Parathyroid adenoma (tissue), 2 donors: ENCODE data around the gene MLLT3.

Source experiments
- H2AFZ ChIP-seq: fragments of 300-600 bp; sonication (generic); one replicate; pipeline ENCODE4 v1.7.0; 2017; ENCODE audit warnings: antibody characterized with exemption, mild to moderate bottlenecking
- H3K27ac ChIP-seq: fragments of 300-600 bp; sonication (generic); one replicate; pipeline ENCODE4 v1.7.0; 2017
- H3K27me3 ChIP-seq: fragments of 300-600 bp; sonication (generic); one replicate; pipeline ENCODE4 v1.7.0; 2017; ENCODE audit warnings: low read length; ENCODE audit not compliant: control insufficient read depth, insufficient read depth
- H3K36me3 ChIP-seq: fragments of 300-600 bp; sonication (generic); one replicate; pipeline ENCODE4 v1.7.0; 2017; ENCODE audit warnings: low read length; ENCODE audit not compliant: control insufficient read depth, insufficient read depth
- H3K4me1 ChIP-seq: fragments of 300-600 bp; sonication (generic); one replicate; pipeline ENCODE4 v1.7.0; 2017; ENCODE audit warnings: control low read depth
- H3K4me2 ChIP-seq: fragments of 300-600 bp; sonication (generic); one replicate; pipeline ENCODE4 v1.7.0; 2017; ENCODE audit warnings: low read length
- H3K4me3 ChIP-seq: fragments of 300-600 bp; sonication (generic); one replicate; pipeline ENCODE4 v1.7.0; 2017; ENCODE audit warnings: low read depth, low read length
- H3K79me2 ChIP-seq: fragments of 300-600 bp; sonication (generic); one replicate; pipeline ENCODE4 v1.7.0; 2017; ENCODE audit warnings: control low read depth
- H3K9ac ChIP-seq: fragments of 300-600 bp; sonication (generic); one replicate; pipeline ENCODE4 v1.7.0; 2017; ENCODE audit warnings: mild to moderate bottlenecking
- H3K9me3 ChIP-seq: fragments of 300-600 bp; sonication (generic); one replicate; pipeline ENCODE4 v1.7.0; 2017; ENCODE audit warnings: low read length; ENCODE audit not compliant: control insufficient read depth
- TF ChIP-seq, protein P1 (sequence below): fragments of 300-600 bp; sonication (generic); IDR thresholded peaks from one replicate; pipeline ENCODE4 v1.7.0; 2017; ENCODE audit warnings: antibody characterized with exemption, mild to moderate bottlenecking
- donor health status: primary hyperparathyroidism.

Gene MLLT3

DNA sequence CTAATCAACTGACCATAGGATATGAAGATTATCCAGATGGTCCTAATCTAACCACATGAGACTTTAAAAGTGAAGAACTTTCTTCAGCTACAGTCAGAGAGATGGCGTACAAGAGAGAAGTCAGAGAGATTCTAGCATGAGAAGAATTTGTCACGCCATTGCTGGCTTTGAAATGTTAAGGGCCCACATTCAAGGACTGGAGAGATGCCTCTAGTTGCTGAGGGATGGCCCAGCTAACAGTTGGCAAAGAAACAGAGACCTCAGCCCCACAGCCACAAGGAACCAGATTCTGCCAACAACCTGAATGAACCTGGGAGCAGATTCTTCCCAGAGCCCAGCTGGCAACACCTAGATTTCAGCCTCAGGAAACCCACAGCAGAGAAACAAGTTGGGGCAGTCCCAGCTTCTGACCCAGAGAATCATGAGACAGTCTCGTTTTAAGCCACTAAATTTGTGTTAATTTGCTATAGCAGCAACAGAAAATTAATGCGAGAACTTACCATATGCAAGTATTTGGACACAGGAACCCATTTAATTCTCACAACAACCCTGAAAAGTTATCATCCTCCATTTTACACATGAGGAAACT, 132.0 kb downstream of the MLLT3 start:
- H3K4me3 ChIP-seq, result no peak overlapping the region
- no peak overlapping the region for H3K9ac ChIP-seq
- H3K4me2 ChIP-seq, result no peak overlapping the region
- TF ChIP-seq, protein P1, sequence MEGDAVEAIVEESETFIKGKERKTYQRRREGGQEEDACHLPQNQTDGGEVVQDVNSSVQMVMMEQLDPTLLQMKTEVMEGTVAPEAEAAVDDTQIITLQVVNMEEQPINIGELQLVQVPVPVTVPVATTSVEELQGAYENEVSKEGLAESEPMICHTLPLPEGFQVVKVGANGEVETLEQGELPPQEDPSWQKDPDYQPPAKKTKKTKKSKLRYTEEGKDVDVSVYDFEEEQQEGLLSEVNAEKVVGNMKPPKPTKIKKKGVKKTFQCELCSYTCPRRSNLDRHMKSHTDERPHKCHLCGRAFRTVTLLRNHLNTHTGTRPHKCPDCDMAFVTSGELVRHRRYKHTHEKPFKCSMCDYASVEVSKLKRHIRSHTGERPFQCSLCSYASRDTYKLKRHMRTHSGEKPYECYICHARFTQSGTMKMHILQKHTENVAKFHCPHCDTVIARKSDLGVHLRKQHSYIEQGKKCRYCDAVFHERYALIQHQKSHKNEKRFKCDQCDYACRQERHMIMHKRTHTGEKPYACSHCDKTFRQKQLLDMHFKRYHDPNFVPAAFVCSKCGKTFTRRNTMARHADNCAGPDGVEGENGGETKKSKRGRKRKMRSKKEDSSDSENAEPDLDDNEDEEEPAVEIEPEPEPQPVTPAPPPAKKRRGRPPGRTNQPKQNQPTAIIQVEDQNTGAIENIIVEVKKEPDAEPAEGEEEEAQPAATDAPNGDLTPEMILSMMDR, result no peak
- no peaks in the 10 kb centered on the region for H3K27me3 ChIP-seq
- H2AFZ ChIP-seq, result no peak overlapping the region
- H3K79me2 ChIP-seq, result peaks cover 2% of the 10 kb centered on the region
- no peak overlapping the region for H3K27ac ChIP-seq
- H3K9me3 ChIP-seq, result no peaks in the 10 kb centered on the region
- H3K36me3 ChIP-seq, result no peaks in the 10 kb centered on the region
- H3K4me1 ChIP-seq, result no peaks in the 10 kb centered on the region

DNA sequence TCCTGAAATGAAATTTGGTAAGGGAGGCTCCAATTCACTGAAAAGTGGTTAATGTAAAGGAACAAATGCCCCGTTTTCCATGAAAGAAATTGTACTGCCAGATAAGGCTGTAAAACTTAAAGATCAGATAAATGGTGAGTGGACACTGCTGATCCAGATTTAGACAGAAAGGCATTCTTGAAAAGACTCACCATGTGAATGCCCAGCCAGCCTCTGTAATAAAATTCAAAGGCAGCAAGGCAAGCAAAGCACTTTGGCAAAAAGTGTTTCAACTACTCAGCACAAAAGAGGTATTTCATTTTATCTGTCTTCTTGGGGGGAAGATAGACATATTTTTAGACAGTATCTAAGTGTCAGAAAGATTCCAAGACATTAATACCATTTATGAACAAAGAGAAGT, 133.6 kb downstream of the MLLT3 start:
- Histone ChIP-seq H3K36me3 (no peaks in the 10 kb centered on the region), H3K4me3 (no peak overlapping the region), H3K9me3 (no peaks in the 10 kb centered on the region), H2AFZ (no peak overlapping the region), H3K79me2 (peaks cover 2% of the 10 kb centered on the region), H3K27me3 (no peaks in the 10 kb centered on the region), H3K27ac (no peak overlapping the region), H3K4me2 (no peak overlapping the region), H3K9ac (no peak overlapping the region), H3K4me1 (no peaks in the 10 kb centered on the region)
- TF ChIP-seq, protein P1, result no peak

DNA sequence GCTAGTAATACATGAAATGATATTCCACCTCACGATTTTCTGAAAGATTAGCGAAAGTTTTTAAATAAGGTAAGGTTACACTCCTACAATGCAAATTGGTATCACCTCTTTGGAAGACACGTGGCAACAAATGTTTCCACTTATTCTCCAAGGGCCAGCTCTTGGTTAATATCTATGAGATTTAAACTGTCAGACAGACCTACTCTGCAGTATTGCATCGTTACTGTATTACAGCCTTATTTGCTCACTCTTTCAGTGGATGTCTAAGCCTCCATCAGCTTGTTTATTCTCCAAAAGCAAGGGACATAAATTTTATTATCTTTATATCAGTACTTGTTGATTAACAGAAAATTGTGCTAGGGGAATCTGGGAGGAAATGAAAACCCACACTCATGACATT, 135.7 kb downstream of the MLLT3 start:
- Histone ChIP-seq H3K27me3 (no peaks in the 10 kb centered on the region), H3K4me3 (no peak overlapping the region), H3K79me2 (peaks cover 2% of the 10 kb centered on the region), H3K27ac (no peak overlapping the region), H3K4me1 (no peaks in the 10 kb centered on the region), H3K36me3 (no peaks in the 10 kb centered on the region), H2AFZ (no peak overlapping the region), H3K9me3 (no peaks in the 10 kb centered on the region), H3K4me2 (no peak overlapping the region), H3K9ac (no peak overlapping the region)
- TF ChIP-seq, protein P1, result no peak

DNA sequence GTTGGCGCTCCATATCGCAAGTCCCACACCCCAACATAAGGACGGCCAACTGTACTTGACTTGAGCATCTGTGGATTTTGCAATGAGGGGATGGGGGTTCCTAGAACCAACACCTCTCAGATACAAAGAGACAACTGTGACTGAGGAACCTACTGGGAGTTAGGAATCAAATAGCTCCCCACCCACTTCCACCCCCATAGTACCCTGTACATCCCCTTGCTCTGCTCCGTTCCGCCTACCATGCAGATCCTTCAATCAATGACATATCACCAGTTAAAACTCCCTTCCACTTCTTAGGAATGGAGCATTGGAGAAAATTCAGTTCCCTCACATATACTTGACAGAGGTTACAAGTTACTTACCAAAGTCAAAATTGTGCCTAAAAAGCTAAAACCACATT, 140.9 kb downstream of the MLLT3 start:
- no peaks in the 10 kb centered on the region for H3K9me3 ChIP-seq
- H3K4me3 ChIP-seq, result no peak overlapping the region
- no peaks in the 10 kb centered on the region for H3K79me2 ChIP-seq
- no peaks in the 10 kb centered on the region for H3K4me1 ChIP-seq
- H3K9ac ChIP-seq, result no peak overlapping the region
- TF ChIP-seq, protein P1, result no peak
- no peak overlapping the region for H3K4me2 ChIP-seq
- H2AFZ ChIP-seq, result no peak overlapping the region
- no peaks in the 10 kb centered on the region for H3K36me3 ChIP-seq
- H3K27me3 ChIP-seq, result no peaks in the 10 kb centered on the region
- H3K27ac ChIP-seq, result no peak overlapping the region

DNA sequence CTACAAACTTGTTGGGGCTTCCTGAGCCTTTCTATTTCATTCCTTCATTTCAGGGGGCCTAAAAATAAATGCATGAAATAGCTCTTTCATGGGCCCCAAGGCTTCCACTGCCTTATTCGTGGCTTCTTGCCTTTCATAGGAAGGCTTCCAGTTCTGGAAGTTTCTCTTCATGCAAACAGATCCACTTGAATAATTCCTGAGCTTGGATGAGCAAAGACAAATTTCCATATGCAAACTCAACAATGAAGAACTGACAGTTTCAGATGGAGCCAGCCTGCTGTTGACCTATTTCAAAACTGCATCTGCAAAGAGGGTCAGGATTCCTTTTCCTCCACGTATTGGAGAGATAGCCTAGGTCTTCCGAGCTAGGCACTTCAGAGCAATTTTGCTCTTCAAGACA, 142.1 kb downstream of the MLLT3 start:
- Histone ChIP-seq H3K79me2 (peaks cover under 1% of the 10 kb centered on the region), H3K4me3 (no peak overlapping the region), H3K27me3 (no peaks in the 10 kb centered on the region), H3K36me3 (no peaks in the 10 kb centered on the region), H2AFZ (no peak overlapping the region), H3K9me3 (no peaks in the 10 kb centered on the region), H3K27ac (no peak overlapping the region), H3K4me2 (no peak overlapping the region), H3K9ac (no peak overlapping the region), H3K4me1 (no peaks in the 10 kb centered on the region)
- TF ChIP-seq, protein P1, result no peak
